GM20431 (cell line): ENCODE results near the gene SNRPB.
"Not testable (repeated sequence)": the region's sequence is repeated elsewhere in the genome, so short reads cannot be mapped to it uniquely, and the experiment has no call there.

ENCODE experiments used
- in situ Hi-C: fragments of 300-500 bp; cut with MseI, MboI; formaldehyde crosslinking; loops from one replicate; pipeline ENCODE4 v1.15.0; 2020; ENCODE audit warnings: low sequenced_read_pairs; ENCODE audit not compliant: unreplicated experiment

Gene SNRPB

DNA sequence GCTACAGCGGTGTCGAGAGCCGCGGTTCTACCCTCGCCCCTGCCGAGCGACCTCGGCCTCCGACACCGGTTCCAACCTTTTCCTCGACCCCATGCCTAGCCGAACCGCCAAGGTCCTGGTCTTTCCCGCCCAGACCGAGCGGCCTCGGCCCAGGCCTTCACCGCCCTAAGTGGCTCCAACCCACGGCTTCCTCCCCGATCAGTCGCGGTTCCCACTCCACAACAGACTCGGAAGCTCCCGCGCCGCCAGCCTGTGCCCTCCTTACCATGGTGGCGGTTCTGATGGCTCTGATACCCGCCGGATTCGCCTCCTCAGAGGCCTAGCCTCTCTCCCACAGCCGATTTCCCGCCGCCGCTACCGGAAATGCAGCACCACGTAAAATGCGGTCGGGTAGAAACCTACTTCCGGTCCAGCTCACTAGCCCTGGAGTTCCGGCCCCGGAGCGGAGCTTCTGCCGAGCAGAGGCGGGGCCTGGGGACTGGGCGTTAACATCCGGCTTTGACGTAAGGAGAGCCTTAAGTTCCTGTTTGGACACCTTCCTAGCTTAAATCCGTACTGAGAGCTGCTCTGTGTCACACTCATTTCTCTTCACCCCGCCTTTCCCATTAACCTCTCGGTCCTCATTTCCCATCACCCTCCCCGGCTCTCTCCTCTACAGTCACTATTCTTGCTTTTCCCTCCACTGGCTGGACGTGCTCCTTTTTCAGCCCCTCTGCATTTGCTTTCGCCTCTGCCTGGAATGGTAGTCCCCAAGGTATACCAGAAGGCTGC is at the start of gene SNRPB:
Gene SNRPB, minus strand, starts transcription at position 367 of the 771 bp plus-strand sequence. Its CDS starts 99 bp downstream, at position 268.
- in situ Hi-C loops, result no loop called here

DNA sequence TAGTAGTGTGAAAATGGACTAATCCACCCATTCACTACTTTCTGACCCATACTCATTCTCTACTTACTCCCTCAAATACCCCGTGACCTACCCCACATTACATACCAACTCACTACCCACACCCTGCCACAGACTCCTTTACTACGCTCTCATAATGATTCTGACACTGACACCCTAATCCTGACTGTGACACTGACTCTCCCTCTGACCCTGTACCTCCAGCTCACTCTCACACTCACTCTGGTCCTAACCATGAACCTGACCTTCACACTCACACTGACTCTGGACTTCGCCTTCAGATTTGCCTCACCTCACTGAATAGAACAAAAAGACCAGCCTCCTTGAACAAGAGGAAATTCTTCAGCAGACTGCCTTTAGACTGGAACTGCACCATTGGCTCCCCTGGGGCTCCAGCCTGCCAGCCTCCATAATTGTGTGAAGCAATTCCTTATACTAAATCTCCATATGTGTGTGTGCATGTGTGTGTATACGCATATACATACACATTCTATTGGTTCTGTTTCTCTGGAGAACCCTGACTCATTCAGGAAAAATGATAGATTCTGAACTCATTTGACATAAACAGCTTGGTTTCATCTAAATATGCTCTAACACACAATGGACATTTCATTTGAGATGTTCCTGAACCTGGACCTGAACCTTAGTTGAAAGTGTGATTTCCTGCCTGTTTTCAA is 48.7 kb upstream of the SNRPB start:
- in situ Hi-C loops, result no loop called here

DNA sequence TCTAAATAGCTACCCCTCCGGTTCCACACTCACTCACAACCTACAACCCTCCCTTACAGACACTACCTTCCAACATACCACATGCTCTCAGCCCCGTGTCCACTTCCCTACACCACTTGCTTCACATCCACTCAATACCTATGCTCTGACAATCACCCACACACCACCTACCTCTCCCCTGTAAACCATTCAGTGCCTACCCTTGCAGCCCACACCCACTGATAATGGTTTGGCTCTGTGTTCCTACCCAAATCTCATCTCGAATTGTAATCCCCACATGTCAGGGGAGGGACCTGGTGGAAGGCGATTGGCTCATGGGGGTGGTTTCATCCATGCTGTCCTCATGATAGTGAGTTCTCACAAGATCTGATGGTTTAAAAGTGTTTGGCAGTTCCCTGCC is 48.0 kb upstream of the SNRPB start:
- in situ Hi-C loops, result no loop called here

DNA sequence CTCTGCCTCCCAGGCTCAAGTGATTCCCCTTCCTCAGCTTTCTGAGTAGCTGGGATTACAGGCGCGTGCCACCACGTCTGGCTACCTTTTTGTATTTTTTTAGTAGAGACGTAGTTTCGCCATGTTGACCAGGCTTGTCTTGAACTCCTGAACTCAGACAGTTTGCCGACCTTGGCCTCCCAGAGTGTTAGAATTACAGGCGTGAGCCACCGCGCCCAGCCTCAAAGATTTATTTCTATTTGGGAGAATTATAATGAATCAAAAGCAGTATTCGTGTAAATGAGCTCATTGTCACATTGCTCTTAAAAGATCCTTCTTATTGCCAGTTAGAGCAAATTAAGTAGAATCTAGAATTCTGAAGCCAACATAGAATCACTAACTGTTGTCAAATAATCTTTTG is 47.5 kb upstream of the SNRPB start:
- in situ Hi-C loops, result no loop called here

DNA sequence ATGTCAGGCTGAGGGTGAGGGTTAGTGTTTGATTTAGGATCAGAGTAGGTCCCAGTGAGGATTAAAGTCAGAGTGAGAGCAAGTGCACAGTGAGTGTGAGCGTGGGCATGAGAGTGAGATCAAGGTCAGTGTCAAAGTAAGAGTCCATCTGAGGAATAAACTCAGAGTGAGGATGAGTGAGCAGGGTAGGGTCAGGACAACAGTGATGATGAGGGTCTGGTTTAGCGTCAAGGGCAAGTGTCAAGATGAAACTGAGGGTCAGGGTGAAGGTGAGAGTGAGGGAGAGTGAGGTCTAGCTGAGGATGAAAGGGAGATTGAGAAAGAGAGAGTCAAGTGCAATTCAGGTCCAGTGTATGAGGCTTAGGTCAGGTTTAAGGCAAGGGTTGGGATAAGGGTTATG is 45.8 kb upstream of the SNRPB start:
- in situ Hi-C loops, result no loop called here

DNA sequence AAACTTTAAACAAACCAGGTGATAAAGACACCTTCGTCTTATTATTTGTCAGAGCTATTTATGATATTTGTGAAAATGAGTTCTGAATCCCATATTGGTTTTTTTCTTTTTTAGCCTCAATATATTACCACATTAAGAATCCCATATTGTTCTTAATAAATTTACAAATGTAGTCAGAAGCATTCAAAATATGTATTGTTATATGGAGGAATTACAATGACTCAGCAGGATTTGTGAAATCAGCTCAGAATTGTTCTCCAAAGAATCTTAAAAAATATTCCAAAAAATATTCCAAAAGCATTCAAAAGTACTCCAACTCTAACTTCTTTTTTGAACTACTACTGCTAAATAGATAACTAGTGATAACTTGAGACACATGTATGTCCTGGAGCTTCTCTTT is 44.6 kb upstream of the SNRPB start:
- in situ Hi-C loops, result no loop called here

DNA sequence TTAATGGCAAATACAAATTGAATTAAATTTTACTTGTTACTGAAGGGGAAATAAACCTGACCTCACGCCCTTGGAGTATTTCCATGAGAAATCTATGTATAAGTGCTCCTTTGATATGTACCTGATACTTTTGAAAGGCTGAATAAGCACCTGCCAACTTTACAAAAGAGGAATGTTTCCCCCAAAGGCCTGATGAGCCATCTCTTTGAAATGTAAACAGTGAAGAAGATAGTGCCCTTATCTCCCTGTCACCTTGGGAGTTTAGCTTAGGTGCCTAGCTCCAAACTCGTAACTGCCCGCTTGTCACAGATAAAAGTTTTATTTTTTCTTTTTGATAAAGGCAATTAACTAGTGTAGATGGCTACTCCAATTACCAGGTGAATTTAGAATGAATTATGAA is 39.2 kb upstream of the SNRPB start:
- in situ Hi-C loops, result no loop called here

DNA sequence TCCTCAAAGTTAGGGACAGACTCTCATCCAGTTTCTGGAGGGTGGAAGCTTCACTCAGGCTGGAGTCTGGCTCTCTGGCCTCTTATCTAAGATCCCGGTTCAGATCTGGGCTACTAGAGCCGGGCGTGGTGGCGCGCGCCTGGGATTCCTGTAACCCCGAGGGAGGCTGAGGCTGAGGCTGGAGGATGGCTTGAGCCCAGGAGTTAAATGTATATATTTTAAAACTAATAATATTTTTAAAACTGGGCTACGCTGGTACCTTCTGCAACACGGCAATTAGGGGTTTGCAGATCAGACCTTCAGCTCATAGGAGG is 38.8 kb upstream of the SNRPB start:
- in situ Hi-C loops, result no loop called here

DNA sequence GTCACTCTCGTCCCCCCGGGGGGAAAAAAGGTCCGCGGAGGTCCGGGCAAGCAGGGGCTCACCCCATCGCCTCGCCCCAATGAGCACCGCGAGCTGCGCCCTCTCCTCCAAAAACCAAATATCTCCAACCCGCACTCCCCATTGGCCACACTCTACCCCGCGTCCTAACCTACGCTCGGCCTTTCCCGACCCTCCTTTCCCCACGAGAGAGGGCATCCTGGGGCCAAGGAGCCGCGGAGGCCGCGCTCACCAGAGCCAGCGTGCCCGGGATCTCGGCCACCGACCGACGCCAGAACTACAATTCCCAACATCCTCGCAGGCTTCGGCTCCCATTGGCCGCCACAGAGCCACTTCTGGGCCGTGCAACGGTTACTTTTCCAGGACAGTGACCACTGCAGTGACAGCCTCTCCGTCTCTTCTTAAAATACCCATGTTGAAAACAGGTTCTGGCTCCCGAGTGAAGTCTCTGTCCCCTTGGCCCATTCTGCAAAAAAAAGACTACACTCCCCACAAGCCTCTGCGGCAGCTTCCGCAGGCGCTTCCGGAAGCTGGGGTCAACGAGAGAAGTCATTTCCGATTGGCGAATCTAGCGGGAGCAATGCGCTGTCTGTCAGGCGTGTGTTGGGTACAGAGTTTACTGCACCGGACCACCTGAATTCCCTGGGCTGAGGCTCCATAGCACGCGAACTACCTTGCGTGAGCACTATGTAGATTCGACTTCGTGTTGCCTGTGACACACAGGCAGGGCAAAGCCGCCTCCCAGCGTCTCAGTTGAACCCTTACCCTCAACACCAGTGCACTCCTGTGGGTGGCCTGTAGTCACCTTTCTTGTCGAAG is 38.3 kb upstream of the SNRPB start, which contains the start of gene ZNF343:
Gene ZNF343, minus strand, starts transcription at position 285 of the 837 bp plus-strand sequence. CDS start 15,020 bp downstream, outside the sequence.
- in situ Hi-C loops, result no loop called here

DNA sequence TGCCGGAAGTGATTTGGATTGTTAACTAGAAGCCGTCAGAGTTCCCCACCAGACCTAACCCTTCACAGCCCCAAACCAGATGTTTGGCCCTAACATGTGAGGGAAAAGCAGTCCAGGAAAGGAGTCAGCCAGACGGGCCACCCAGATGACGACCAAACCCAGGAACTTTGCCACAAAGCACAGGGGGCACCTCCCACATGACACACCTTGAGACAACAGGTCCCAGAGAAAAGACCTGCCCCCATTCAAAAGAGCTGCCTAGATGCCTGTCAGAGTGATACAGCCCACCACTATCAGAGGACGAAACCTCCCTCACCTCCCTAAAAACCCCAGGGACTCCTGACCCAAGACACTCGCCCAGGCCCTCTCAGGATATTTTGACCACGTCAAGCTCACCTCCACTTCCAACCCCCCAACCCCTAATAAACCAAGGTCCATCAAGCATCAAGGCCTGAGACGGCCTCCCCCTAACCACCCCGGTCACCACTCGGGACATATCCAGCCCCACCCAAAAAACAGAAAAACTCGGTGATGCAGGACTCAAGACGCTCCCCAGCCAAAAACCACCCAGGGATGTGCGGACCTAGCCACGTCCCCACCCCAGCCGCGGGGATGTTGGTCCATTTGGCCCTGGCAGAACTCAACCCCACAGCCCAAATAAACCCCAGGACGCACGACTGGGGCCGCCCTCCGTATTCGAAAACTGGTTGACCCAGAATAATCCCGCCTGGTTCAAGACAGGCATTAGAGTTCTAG is 37.5 kb upstream of the SNRPB start:
- in situ Hi-C loops, result no loop called here

DNA sequence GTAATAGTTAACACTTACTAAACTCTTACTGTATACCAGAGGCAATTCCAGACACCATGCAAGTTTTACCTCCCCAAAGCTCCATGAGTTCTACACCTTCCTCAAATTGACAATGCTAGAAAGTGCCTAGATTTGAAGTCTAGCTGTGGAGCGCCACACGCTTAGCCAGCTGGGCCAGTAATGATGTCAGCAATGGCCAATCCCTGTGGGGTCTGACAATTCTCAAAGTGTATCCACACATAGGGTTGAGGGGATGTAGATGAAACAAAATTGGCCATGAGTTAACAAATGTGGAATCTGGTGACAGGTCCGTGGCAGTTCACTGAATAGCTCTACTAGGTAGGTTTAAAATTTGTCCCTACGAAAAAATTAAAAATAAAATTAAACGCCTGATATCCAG is 36.9 kb upstream of the SNRPB start:
- in situ Hi-C loops, result no loop called here

DNA sequence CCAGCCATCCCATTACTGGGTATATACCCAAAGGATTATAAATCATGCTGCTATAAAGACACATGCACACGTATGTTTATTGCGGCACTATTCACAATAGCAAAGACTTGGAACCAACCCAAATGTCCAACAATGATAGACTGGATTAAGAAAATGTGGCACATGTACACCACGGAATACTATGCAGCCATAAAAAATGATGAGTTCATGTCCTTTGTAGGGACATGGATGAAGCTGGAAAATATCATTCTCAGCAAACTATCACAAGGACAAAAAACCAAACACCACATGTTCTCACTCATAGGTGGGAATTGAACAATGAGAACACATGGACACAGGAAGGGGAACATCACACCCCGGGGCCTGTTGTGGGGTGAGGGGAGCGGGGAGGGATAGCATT is 35.8 kb upstream of the SNRPB start:
- in situ Hi-C loops, result not testable (repeated sequence)

DNA sequence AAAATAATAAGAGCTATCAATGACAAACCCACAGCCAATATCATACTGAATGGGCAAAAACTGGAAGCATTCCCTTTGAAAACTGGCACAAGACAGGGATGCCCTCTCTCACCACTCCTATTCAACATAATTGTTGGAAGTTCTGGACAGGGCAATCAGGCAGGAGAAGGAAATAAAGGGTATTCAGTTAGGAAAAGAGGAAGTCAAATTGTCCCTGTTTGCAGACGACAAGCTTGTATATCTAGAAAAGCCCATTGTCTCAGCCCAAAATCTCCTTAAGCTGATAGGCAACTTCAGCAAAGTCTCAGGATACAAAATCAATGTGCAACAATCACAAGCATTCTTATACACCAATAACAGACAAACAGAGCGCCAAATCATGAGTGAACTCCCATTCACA is 34.2 kb upstream of the SNRPB start:
- in situ Hi-C loops, result not testable (repeated sequence)

DNA sequence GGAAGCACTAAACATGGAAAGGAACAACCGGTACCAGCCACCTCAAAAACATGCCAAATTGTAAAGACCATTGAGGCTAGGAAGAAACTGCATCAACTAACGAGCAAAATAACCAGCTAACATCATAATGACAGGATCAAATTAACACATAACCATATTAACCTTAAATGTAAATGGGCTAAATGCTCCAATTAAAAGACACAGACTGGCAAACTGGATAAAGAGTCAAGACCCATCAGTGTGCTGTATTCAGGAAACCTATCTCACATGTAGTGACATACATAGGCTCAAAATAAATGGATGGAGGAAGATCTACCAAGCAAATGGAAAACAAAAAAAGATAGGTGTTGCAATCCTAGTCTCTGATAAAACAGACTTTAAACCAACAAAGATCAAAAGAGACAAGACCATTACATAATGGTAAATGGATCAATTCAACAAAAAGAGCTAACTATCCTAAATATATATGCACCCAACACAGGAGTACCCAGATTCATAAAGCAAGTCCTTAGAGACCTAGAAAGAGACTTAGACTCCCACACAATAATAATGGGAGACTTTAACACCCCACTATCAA is 32.3 kb upstream of the SNRPB start:
- in situ Hi-C loops, result not testable (repeated sequence)

DNA sequence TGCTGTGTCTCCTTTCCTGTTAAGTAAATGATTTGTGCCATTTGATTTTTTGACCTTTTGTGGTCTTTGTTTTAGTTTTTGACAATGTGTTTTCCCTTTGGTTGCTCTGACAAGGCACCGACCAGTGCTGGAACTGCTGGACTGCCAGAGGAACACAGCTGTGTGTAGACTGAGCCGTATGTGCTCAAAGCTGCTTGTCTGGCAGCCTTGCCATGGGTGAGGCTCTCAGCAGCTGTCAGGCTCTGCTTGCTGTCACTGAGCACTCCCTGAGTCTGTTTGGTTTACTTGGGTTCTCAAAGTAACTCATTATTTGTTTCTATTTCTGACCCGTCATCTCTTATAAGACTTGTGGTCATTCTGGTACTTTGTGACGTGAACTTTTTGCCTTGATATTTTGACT is 15.1 kb upstream of the SNRPB start:
- in situ Hi-C loops, result no loop called here

DNA sequence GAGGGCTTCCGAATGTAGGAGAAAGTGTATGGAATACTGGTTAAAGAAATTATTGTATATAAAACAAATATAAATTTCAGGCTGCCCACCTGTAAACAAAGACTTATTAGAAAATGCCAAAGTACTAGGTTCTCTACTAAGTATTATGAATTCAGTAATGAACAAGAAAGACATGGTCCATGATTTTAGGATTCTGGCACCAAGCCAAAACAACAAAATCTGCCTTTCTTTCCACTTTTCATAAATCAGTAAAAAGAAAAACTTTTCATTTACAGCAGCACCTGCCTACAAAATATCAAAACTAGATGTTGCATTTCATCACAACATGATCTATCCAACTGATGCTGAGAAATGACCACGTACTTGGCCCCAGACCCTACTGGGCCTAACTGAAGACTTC is 14.5 kb upstream of the SNRPB start:
- in situ Hi-C loops, result no loop called here

DNA sequence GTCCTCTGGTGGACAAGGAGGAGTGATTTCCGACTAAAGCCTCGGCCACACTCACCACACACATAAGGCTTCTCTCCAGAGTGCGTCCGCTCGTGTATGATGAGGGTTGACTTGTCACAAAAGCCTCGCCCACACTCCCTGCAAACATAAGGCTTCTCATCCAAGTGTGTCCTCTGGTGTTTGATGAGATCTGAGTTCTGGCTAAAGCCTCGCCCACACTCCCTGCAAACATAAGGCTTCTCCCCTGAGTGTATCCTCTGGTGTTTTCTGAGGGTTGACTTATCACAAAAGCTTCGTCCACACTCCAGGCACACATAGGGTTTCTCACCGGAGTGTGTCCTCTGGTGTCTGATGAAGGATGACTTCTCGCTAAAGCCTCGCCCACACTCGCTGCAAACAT is 12.9 kb upstream of the SNRPB start:
- in situ Hi-C loops, result no loop called here

DNA sequence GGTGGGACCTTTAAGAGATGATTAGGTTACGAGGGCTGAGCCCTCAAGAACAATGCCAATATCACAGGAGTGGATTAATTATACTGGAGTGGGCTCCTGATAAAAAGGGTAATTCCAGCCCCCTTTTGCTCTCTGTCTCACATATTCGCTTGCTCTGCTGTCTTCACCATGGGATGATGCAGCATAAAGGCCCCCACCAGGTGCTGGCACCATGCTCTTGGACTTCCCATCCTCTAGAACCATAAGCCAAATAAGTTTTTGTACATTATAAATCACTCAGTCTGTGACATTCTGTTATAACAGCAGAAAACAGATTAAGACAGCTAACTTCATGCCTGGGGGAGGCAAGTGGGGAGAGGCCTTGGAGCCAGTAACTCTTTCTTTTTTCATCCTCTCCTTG is 9.8 kb upstream of the SNRPB start:
- in situ Hi-C loops, result no loop called here

DNA sequence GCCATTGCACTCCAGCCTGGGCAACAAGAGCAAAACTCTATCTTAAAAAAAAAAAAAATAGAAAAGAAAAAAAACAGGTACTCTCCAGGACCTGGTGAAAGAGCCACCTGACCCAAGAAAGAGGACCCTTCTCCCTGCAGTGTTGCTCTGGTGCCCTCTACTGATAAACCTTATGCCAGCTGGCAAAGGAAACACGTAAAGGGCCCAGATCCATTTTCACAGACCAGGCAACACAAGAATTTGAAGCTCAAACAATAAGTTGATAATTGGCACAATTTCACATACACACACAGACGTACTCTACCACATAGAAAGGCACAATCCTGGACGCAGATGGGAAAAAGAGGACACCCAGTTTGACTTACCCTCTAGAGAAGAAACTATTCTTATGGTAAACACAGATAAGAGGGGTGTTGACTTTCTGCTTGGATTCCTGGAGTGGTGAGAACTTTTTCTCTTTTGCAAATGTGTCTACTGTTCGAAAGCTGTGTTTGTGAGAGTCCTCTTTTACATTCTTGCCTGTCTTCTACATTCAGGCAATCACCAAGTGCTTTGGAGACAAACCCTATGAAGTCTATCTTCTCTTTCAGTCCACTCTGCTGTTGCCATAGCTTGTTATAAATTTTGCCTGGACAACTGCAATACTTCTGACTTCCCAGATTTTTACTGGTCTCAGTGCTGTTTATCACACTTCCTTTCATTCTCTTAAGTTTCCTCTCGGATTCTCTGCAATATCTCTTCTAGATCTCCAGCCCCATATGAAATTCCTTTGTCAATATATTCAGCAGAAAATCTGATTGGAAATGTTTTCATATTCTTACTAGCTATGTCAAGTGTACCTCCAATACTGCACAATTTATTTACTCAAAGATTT is 6.4 kb upstream of the SNRPB start:
- in situ Hi-C loops, result no loop called here
